Activated gamma-delta T cell (primary cell): Measurements from ENCODE around the gene ESRRA.
A peak's percentile ranks its signal among the peaks of the same experiment; 100 is the strongest.
"Not testable (repeated sequence)": the region's sequence is repeated elsewhere in the genome, so short reads cannot be mapped to it uniquely, and the experiment has no call there.

Source experiments
- DNase-seq: peaks from one replicate; lab custom pipeline; 2025; lab: John Stamatoyannopoulos, UW

The ESRRA gene

DNA sequence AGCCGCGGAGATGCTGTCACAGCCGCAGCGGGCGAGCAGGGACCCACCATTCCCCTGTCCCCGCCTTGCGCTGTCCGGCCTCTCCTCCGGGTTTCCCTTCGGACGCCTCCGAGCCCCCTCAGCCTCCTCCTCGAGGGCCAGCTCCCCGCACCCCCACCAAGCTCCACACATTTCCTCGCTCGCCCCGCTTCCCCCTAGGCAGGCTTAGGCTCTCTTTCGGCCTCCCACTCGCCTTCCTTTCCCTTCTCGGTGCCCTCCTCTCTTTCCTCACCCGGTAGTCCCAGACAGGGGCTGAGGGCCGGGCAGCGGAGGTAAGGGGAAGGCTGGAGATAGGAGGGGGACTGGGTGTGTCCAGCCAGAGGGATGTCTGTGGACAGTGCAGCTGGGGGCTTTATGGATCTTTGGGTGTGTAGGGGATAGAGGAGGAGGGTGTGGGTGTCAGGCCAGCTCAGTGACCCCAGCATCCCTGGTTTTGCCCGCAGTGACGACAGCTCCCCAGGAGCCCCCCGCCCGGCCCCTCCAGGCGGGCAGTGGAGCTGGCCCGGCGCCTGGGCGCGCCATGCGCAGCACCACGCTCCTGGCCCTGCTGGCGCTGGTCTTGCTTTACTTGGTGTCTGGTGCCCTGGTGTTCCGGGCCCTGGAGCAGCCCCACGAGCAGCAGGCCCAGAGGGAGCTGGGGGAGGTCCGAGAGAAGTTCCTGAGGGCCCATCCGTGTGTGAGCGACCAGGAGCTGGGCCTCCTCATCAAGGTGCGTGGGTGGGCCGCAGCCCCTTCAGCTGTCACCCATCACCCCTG, 12.7 kb upstream of the ESRRA start:
- no peak for DNase-seq

DNA sequence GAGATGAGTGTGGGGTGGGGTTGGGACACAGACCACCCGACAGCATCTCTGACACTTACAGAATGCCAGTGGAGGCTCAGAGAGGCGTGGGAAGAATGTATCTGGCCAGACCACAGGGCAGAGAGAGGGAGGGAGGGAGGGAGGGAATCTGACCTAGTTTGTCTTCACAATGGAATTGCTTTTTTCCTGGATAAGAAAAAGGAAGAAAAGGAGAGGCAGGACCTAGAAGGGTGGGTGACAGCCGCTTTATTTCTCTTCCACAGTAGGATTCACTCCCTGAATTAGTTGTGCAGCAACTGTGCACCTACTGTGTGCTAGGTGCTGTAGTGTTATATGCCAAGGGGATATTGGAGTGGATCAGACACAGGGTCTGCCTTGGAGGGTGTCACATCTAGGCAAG, 10.6 kb upstream of the ESRRA start:
- no peak for DNase-seq

DNA sequence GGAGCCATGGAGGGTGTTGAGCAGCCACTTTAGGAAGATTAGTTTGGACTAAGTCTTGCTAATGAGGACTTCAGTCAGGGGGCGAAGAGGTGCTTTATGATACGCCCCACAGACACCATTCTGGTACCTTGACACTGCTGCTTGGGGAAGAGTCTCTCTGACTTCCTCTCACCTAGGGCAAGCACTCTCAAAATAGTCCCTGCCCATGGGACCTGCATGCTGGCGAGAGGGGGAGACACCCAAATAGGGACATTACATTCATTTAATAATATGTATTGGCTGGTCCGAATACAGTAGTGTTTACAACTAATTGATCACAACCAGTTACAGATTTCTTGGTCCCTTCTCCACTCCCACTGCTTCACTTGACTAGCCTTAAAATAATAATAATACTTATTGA, 9.6 kb upstream of the ESRRA start:
- DNase-seq: no peak

DNA sequence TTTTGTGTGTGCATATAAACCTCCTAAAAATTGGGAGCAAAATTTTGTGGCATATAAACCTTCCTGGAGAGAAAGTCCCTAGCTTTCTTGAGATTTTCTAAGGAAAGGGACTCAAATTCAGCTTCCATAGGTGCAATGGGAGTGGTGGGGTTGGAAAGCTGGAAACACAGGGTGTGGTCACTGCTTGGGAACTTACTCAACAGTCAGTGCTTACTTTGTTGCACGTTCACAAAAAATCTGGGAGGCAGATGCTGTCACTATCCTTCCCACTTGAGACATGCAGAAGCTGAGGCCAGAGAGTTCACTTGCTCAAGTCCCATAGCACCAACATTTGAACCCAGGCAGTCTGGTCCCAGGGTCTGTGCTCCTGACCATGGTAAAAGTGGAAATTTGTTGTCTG, 9.1 kb upstream of the ESRRA start:
- no peak for DNase-seq

DNA sequence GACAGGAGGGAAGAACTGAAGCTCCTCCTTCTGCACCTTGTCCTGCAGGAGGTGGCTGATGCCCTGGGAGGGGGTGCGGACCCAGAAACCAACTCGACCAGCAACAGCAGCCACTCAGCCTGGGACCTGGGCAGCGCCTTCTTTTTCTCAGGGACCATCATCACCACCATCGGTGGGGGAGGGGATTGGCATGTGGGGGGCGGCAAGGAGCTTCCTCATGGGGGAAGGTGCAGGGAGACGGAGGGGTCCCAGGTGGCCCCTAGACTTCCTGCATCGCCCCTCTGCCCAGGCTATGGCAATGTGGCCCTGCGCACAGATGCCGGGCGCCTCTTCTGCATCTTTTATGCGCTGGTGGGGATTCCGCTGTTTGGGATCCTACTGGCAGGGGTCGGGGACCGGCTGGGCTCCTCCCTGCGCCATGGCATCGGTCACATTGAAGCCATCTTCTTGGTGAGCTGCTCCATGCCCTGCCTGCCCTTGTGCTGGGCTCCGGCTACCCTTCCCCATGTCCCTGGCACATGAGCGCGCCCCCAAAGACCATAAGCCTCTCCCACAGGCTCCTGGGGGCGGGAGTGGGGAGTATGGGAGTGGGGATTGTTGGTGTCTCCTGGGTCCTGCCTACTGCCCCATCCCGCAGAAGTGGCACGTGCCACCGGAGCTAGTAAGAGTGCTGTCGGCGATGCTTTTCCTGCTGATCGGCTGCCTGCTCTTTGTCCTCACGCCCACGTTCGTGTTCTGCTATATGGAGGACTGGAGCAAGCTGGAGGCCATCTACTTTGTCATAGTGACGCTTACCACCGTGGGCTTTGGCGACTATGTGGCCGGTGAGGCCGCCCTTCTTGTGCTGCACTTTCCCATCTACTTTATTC, 8.3 kb upstream of the ESRRA start:
- DNase-seq: no peak

DNA sequence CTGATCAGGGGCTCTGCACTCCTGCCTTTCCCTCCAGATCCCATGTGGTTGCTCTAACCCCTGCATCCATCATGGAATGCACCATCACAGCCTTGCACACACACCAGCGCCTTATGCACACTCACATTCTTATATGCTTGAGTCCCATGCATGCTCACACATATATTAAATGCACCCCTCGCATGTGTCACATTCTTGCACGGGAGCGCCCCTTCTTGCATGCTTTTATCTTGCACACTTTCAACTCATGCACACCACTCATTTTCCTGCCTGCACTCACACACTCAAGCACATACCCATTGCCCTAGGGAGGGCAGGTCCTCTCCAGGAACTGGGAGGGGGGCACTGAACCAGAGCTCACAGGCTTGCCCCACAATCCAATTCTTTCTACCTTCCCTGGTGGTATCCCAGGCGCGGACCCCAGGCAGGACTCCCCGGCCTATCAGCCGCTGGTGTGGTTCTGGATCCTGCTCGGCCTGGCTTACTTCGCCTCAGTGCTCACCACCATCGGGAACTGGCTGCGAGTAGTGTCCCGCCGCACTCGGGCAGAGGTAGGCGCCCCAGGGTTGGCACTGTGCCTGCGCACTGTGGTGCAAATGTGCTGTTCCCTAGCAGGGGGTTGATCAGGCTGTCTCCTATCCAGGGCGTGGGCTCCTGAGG, 7.5 kb upstream of the ESRRA start:
- DNase-seq: no peak

DNA sequence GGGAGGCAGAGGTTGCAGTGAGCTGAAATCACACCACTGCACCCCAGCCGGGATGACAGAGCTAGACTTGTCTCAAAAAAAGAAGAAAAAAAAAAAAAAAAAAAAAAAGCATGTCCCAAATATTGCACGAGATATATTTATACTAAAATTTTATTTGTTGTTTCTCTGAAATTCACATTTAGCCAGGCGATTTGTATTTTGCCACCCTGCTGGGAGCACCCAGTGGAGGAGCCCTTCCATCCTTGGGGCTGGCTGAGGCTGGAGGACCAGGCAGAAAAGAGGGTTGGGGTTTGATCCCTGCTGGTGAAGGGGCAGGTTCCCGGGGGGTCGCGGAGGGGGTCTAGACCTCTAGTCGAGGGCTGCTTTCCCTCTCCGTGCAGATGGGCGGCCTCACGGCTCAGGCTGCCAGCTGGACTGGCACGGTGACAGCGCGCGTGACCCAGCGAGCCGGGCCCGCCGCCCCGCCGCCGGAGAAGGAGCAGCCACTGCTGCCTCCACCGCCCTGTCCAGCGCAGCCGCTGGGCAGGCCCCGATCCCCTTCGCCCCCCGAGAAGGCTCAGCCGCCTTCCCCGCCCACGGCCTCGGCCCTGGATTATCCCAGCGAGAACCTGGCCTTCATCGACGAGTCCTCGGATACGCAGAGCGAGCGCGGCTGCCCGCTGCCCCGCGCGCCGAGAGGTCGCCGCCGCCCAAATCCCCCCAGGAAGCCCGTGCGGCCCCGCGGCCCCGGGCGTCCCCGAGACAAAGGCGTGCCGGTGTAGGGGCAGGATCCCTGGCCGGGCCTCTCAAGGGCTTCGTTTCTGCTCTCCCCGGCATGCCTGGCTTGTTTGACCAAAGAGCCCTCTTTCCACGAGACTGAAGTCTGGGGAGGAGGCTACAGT, 6.1 kb upstream of the ESRRA start:
- DNase-seq: no peak

DNA sequence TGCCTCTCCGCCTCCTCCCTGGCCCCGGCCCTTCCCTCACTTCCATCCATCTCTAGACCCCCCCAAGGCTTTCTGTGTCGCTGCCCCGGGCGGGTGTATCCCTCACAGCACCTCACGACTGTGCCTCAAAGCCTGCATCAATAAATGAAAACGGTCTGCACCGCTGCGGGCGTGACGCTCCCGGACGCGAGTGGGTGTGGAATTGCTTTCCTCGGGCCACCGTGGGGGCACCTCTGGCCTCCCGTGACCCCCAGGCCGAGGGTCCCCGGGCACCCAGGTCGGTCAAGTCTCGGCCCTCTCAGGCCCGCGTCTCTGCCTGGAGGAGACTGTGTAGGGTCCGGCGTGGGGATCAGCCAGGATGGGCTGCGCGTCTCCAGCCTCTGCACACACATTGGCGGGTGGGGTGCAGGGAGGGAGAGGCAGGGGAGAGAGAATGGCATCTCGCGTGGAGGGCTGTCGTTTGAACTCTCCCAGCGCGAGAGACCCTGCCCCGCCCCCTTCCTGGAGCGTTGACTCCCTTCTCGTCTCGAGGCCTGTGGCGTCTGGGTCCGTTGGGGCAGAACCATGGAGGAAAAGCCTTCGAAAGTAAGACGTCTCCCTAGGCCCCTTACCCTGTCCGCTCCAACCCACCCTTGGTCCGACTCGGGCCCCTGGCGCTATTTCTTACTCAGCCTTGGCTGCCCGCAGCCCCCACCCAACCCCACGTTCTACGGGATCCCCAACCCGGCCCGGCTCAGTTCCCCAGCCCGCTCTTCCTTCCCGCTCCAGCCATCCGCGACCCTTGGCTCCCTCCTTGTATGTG, 5.3 kb upstream of the ESRRA start, which contains the start of gene CATSPERZ:
TSS of gene CATSPERZ (plus strand) at position 512 of the 802 bp plus-strand sequence. CDS start at position 565, 53 bp downstream.
- no peak for DNase-seq

DNA sequence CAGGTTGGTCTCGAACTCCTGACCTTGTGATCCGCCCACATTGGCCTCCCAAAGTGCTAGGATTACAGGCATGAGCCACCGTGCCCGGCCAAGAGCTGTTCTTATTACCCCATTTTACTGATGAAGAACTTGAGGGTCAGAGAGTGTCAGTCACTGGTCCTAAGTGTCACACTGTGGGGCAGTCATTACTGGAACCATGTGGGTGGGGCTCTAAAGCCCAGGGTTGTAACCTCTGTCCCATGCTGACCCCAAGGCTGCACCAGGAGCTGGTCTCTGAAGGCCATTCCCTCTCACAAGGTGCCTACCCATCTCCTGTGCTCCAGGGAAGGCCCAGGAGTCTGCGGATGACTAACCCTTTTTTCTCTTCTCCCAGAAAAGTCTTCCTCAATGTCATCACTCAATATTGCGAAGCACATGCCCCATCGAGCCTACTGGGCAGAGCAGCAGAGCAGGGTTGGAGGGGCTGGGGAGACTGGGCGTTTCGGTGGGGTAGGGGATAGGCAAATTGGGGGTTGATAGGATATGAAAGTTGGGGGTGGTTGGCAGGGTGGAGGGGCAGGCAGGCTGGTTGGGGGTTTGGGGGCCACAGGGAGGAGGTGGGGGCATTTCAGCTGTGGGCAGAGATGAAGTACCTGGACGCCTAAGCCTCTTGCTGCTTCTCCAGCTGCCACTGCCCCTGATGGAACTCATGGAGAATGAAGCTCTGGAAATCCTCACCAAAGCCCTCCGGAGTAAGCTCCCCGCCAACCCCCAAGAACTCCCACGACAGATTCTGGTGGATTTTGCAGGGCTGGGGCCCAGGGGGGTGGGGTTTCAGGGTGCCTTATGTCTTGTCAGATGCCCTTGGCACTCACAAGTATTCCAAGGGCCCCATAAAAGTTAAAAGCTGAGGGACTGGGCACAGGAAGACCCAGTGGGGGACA, 2.0 kb upstream of the ESRRA start:
- DNase-seq: no peak

DNA sequence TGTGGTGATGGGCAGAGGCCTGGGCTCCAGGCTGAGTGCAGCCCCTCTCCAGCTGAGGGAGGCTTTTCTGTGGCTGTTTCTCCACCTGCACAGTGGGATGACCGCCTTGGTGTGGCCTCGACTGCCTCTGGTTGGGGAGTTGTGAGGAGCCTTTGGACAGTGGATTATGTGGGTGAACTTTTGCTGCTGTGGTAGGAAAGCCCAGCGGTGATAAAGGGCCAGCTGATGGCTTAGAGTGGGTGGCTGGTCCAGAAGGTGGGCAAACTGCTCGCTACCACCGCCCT, 1.4 kb upstream of the ESRRA start:
- no peak for DNase-seq

DNA sequence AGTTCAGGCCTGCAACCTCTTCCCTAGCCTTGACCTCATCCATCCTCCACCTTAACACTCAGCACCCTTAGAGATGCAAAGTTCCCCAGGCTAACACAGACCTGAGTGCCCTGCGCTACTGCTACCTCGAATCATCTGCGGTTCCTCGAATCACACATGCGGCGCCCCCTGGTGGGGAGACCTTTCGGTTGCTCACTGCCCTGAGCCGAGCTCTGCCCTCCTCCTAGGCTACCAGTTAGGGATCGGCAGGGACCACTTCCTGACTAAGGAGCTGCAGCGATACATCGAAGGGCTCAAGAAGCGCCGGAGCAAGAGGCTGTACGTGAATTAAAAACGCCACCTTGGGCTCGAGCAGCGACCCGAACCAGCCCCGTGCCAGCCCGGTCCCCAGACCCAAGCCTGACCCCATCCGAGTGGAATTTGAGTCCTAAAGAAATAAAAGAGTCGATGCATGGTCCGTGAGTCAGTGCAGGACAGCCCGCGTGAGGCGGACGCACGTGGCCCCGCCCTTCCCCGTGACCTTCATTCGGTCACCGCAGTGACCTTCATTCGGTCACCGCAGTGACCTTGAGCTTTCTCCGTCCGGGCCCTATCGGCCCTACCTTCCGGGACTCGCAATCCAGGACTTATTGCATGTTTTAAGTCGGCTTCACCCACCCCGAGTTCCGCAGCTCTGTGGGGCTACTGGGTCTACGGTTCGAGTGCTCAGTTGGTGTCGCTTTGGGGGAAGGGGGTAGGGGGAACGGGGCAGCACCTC, 830 bp upstream of the ESRRA start:
- DNase-seq: peak; percentile 61

DNA sequence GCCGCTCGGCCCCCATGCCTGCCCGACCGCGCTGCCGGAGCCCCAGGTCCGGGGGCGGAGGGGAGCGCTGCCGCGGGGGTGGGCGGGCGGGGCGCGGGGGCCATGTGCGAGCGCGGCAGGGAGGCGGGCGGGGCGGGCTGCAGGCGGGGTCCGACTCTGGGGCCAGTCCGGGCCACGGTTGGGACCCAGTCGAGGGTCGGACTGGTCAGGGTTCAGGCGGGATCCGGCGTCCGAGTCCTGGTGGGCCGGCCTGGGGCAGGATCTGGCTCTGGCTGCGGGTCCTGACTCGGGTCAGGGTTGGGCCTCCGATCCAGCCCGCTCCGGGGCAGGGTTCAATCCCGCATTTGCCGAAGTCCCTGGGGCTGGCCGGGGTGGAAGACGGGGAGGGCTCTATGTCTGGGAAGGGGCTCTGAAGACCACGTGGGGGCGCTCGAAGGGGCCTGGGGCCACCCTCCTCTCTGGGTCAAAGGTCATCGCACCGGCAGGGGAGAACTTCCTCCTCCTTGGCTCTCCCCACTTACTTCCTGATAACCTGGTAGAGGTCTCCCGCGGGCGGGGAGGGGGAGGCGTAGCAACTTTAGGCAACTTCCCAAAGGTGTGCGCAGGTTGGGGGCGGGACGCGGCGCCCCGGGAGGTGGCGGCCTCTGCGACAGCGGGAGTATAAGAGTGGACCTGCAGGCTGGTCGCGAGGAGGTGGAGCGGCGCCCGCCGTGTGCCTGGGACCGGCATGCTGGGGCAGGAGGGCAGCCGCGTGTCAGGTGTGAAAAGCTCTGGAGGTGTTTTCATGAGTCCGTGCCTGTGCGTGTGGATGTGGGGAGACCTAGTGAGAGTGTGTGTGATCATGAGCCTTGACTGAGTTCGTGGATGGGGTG, 603 bp downstream of the ESRRA start:
- peak; percentile 41 for DNase-seq

DNA sequence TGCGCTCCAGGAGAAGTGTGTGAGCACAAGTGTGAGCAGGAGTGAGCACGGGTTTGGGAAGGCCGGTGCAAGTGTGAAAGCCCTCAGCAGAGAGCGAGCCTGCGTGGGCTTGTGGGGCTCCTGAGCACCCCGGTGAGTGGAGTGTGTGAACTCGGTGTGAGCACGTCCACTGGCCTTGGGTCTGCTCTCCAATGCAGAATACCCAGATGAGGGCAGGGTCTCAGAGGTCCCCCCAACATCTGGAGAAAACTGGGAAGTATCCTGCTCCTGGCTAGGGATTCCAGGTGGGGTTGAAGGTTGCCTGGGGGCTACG, 1.2 kb downstream of the ESRRA start:
- no peak for DNase-seq

DNA sequence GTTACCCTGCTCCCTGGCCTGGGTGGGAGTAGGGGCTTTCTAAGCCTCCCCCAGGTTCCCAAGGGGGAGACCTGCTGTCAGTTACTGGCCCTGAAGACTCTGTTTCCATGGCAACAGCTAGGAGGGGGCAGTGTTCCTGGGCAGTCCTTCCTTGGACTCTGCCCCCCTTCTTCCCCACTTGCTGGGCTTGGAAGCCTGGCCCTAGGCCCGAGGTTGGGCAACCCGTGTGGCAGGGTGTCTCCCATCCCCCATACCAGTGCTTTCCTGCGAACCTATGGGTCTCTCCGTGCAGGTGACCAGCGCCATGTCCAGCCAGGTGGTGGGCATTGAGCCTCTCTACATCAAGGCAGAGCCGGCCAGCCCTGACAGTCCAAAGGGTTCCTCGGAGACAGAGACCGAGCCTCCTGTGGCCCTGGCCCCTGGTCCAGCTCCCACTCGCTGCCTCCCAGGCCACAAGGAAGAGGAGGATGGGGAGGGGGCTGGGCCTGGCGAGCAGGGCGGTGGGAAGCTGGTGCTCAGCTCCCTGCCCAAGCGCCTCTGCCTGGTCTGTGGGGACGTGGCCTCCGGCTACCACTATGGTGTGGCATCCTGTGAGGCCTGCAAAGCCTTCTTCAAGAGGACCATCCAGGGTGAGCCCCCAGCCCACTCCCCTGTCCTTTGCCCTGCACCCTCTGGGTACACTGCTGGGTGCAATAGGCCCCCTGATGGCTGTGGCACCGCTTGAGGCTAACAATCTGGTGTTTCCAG, 1.7 kb downstream of the ESRRA start:
- DNase-seq: no peak

DNA sequence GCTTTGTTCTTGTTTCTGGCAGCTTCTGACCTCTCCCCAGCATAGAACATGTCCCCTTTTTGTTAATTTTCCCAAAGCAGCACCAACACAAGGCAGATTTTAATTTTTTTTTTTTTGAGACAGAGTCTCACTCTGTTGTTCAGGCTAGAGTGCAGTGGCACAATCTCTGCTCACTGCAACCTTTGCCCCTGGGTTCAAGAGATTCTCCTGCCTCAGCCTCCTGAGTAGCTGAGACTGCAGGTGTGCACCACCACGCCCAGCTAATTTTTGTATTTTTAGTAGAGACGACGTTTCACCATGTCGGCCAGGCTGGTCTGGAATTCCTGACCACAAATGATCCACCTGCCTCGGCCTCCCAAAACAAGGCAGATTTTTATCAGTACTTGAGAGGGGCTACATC, 2.5 kb downstream of the ESRRA start:
- not testable (repeated sequence) for DNase-seq

DNA sequence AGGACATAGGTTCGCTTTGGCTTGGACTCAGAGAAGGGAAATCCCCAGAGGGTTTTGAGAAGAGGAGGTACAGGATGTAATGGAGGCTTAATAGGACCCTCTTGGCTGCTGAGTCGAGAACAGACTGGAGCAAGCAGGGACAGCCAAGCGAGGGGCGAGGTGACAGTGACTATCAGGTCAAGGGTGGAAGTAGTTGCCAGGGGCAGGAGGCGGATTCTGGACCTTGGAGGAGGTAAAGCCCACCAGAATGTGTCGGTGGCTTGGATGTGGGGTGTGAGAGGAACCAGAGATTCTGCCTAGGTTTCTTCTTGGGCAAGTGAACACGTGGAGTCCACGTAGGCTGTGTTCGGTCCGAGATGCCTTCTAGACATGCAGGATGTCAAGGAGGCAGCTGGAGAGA, 7.6 kb downstream of the ESRRA start:
- DNase-seq: no peak

DNA sequence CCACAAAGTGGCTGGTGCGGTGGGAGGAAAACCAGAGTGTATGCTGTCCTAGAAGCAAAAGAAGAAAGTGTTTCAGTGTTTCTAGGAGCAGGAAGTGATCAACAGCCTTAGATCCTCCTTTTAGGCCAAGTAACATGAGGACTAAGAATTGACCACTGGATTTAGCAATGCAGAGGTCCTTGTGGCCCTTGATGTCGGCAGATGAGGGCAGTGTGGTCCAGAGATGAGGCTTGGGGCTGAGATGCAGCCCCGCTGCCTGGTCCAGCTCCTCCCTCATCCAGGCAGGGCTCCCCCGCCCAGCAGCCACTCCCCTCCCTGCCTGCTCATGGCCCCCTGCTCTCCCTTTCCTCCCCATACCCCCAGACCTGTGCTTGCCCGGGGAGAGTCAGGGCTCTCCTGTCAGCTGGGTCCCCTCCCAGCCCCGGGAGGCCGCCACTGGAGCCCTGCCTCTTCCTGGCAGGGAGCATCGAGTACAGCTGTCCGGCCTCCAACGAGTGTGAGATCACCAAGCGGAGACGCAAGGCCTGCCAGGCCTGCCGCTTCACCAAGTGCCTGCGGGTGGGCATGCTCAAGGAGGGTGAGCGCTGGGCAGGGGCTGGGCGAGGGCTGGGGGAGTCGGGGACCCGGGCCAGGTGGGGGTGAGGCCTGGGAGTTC, 8.3 kb downstream of the ESRRA start:
- no peak for DNase-seq
